K562 (cell line): ENCODE data around the gene CBLC. TPM values are rescaled to one million over a fixed set of nuclear protein-coding genes. Genes with fewer than 3 reads are reported as not detected.

ENCODE experiments used
- ATAC-seq: fragments of 200-7000 bp; cut with Tn5 transposase; 3 replicates; pipeline ENCODE4 v1.9.1; 2020; ENCODE audit warnings: moderate library complexity
- BruUV-seq: library from RNA; stranded (reverse); fragments of 400-500 nt; replicated peaks from 2 replicates; lab custom pipeline; 2021; lab: Mats Ljungman, UMichigan
- CTCF ChIA-PET: fragments of 300-600 bp; formaldehyde crosslinking; extraction: SDS; loops from one replicate; lab custom pipeline; 2021; ENCODE audit warnings: low intra/inter-chr PET ratio; lab: Yijun Ruan, JAX
- POLR2A ChIA-PET: fragments of 300-600, 350-650 bp; sonication (Branson Sonifier 250); formaldehyde crosslinking; extraction: SDS; loops from one replicate; lab custom pipeline; 2021; ENCODE audit warnings: antibody characterized with exemption, inconsistent platforms; lab: Yijun Ruan, JAX
- DNase-seq, 4 experiments: peaks; one replicate each; pipeline versions ENCODE4 v3.0.0 to v3.0.0-alpha.2; 2011 to 2018; ENCODE audit warnings: low spot score in 3 of 4, mixed read lengths in 3 of 4; ENCODE audit errors: extremely low read depth in 1 of 4
- FAIRE-seq: peaks from 2 replicates; lab custom pipeline; 2011; peaks lifted over from hg19 to GRCh38; lab: Jason Lieb, UNC
- H2AFZ ChIP-seq: 2 replicates; pipeline ENCODE4 v1.6.0; 2011; ENCODE audit warnings: low read depth, low read length, control low read depth, inconsistent platforms
- H3K27ac ChIP-seq: fragments of 200-600 bp; 3 replicates; pipeline ENCODE4 v1.8.0; 2011; ENCODE audit warnings: low read depth, mild to moderate bottlenecking, control low read depth, inconsistent platforms, low read length, moderate library complexity, mixed read lengths; ENCODE audit errors: extremely low read depth
- H3K27me3 ChIP-seq, 2 experiments: fragments of 300-600 bp in 1 of 2; 2 replicates in 1 of 2; 3 replicates in 1 of 2; pipeline versions ENCODE4 v1.6.0 to v1.8.0; 2011; ENCODE audit warnings: inconsistent platforms in 2 of 2, low read length in 2 of 2, mild to moderate bottlenecking in 1 of 2, mixed read lengths in 1 of 2, moderate library complexity in 1 of 2; ENCODE audit not compliant: control insufficient read depth in 2 of 2, insufficient read depth in 2 of 2
- H3K36me3 ChIP-seq: fragments of 300-600 bp; 3 replicates; pipeline ENCODE4 v1.8.0; 2011; ENCODE audit warnings: mild to moderate bottlenecking, low read length, inconsistent platforms; ENCODE audit not compliant: control insufficient read depth, insufficient read depth
- H3K4me1 ChIP-seq, 2 experiments: fragments of 200-600 bp in 1 of 2; replicated peaks in 1 of 2; 2 replicates in 1 of 2; 3 replicates in 1 of 2; pipeline versions ENCODE4 v1.5.1 to v1.8.0; 2011; ENCODE audit warnings: inconsistent platforms in 2 of 2, low read length in 2 of 2, mild to moderate bottlenecking in 1 of 2, mixed read lengths in 1 of 2, moderate library complexity in 1 of 2; ENCODE audit not compliant: control insufficient read depth in 2 of 2, insufficient read depth in 2 of 2
- H3K4me2 ChIP-seq: 2 replicates; pipeline ENCODE4 v1.6.1; 2011; ENCODE audit warnings: low read length, control low read depth, inconsistent platforms, mixed read lengths; ENCODE audit not compliant: insufficient read depth
- H3K4me3 ChIP-seq: fragments of 200-600 bp; sonication (generic), shearing (Covaris generic); 2 replicates; pipeline ENCODE4 v1.5.1; 2016; ENCODE audit warnings: control low read depth, inconsistent platforms
- H3K79me2 ChIP-seq: fragments of 200-600 bp; 3 replicates; pipeline ENCODE4 v1.8.0; 2011; ENCODE audit warnings: low read length, inconsistent platforms; ENCODE audit not compliant: control insufficient read depth, insufficient read depth
- H3K9ac ChIP-seq, 2 experiments: 2 replicates each; pipeline versions ENCODE4 v1.6.0 to v1.6.1; 2011; ENCODE audit warnings: low read depth in 2 of 2, low read length in 2 of 2, control low read depth in 1 of 2, inconsistent platforms in 1 of 2, mild to moderate bottlenecking in 1 of 2, mixed read lengths in 1 of 2; ENCODE audit not compliant: insufficient read depth in 1 of 2
- H3K9me1 ChIP-seq: one replicate; pipeline ENCODE4 v1.6.0; 2011; ENCODE audit warnings: inconsistent platforms, mild to moderate bottlenecking, low read length, moderate library complexity; ENCODE audit not compliant: control insufficient read depth, insufficient read depth
- H3K9me3 ChIP-seq: replicated peaks from 2 replicates; pipeline ENCODE4 v1.5.1; 2011; ENCODE audit warnings: low read depth, low read length, inconsistent platforms; ENCODE audit not compliant: control insufficient read depth, insufficient read depth
- H4K20me1 ChIP-seq: replicated peaks from 2 replicates; pipeline ENCODE4 v1.6.1; 2011; ENCODE audit warnings: low read length, inconsistent platforms, mixed read lengths; ENCODE audit not compliant: control insufficient read depth, insufficient read depth
- ILF3 ChIP-seq: fragments of 450-650 bp; IDR thresholded peaks from 2 replicates; pipeline ENCODE4 v1.6.1; 2018; ENCODE audit warnings: antibody characterized with exemption, mild to moderate bottlenecking, moderate library complexity, borderline replicate concordance
- KAT2B ChIP-seq: IDR thresholded peaks from one replicate; pipeline ENCODE4 v1.6.1; 2012; ENCODE audit warnings: low read depth, mild to moderate bottlenecking, control low read depth, inconsistent platforms, low read length, moderate library complexity
- LARP7 ChIP-seq: fragments of 450-650 bp; IDR thresholded peaks from 2 replicates; pipeline ENCODE4 v1.6.1; 2016
- NCOA6 ChIP-seq: fragments of 450-650 bp; IDR thresholded peaks from 2 replicates; pipeline ENCODE4 v1.6.1; 2017; ENCODE audit warnings: mild to moderate bottlenecking
- SNIP1 ChIP-seq: fragments of 450-650 bp; IDR thresholded peaks from 2 replicates; pipeline ENCODE4 v1.7.1; 2017; ENCODE audit warnings: low read depth, mild to moderate bottlenecking
- ZNF133 ChIP-seq: fragments of 250-450 bp; sonication (Bioruptor Pico); IDR thresholded peaks from 2 replicates; pipeline ENCODE4 v1.4.0; 2020; ENCODE audit warnings: mild to moderate bottlenecking
- WGBS: fragments of 100-300 bp; shearing (Covaris generic); methylation state at CpG from one replicate; pipeline ENCODE4 v1.1.6; 2016; ENCODE audit warnings: low coverage, mixed read lengths; ENCODE audit not compliant: insufficient coverage; ENCODE audit errors: missing lambda C conversion rate; 5-methylcytosine and 5-hydroxymethylcytosine counted together
- in situ Hi-C: fragments of 300-500 bp; cut with MboI; formaldehyde crosslinking; loops from 4 replicates; pipeline ENCODE4 v1.15.0; 2018; ENCODE audit warnings: inconsistent platforms, mixed read lengths
- intact Hi-C: fragments of 100-400 bp; cut with micrococcal nuclease; formaldehyde crosslinking; loops from 2 replicates; pipeline ENCODE4 v1.14.2; 2022
- polyA plus RNA-seq, 8 experiments: library from polyadenylated mRNA; depleted of rRNA in 4 of 8; stranded (reverse) in 5 of 8; unstranded in 3 of 8; fragments of >200 nt; fragmentation: Nextera tagmentation in 2 of 8; fragmentation: Illumina TruSeq in 1 of 8; extraction: Ambion mirVana in 2 of 8; extraction: Trizol in 1 of 8; gene quantifications; 2 replicates each; pipeline versions ENCODE4 v1.2.1 to v1.2.3, GENCODE V29; 2011 to 2014; ENCODE audit warnings: inconsistent platforms in 1 of 8, missing spikeins in 1 of 8
- total RNA-seq, 7 experiments: library from RNA; depleted of rRNA in 6 of 7; stranded (reverse); fragments of >200 nt in 6 of 7; fragmentation: Illumina TruSeq in 2 of 7; extraction: Trizol in 2 of 7; gene quantifications; 2 replicates each; pipeline versions ENCODE4 v1.2.1 to v1.2.3, GENCODE V29; 2011 to 2021; ENCODE audit warnings: low replicate concordance in 1 of 7
- TF ChIP-seq, protein P1 (sequence below), 2 experiments: fragments of 450-650 bp in 1 of 2; IDR thresholded peaks; 2 replicates each; pipeline ENCODE4 v1.6.1; 2011 to 2017; ENCODE audit warnings: low read depth in 2 of 2, antibody characterized with exemption in 1 of 2, borderline replicate concordance in 1 of 2, low read length in 1 of 2, mild to moderate bottlenecking in 1 of 2, mixed read lengths in 1 of 2; ENCODE audit not compliant: control insufficient read depth in 1 of 2
- TF ChIP-seq, protein P2 (sequence below): sonication (generic); formaldehyde crosslinking; IDR thresholded peaks from 2 replicates; pipeline ENCODE4 v1.8.0; 2022; ENCODE audit warnings: mild to moderate bottlenecking, missing genetic modification reagents
- TF ChIP-seq, protein P3 (sequence below): fragments of 250-450 bp; sonication (Bioruptor Pico); IDR thresholded peaks from 2 replicates; pipeline ENCODE4 v1.4.0; 2020; ENCODE audit warnings: mild to moderate bottlenecking, moderate library complexity, borderline replicate concordance
- TF ChIP-seq, protein P4 (sequence below): sonication (generic); formaldehyde crosslinking; IDR thresholded peaks from 2 replicates; pipeline ENCODE4 v1.8.1; 2023; ENCODE audit warnings: mild to moderate bottlenecking, missing genetic modification reagents

Gene CBLC
- total and polyA plus RNA-seq, 9 of the 15 experiments (the other 6 are each of a cell fraction or from before 2014, with no cell fraction given) = 0.09 TPM; not detected in 8

DNA sequence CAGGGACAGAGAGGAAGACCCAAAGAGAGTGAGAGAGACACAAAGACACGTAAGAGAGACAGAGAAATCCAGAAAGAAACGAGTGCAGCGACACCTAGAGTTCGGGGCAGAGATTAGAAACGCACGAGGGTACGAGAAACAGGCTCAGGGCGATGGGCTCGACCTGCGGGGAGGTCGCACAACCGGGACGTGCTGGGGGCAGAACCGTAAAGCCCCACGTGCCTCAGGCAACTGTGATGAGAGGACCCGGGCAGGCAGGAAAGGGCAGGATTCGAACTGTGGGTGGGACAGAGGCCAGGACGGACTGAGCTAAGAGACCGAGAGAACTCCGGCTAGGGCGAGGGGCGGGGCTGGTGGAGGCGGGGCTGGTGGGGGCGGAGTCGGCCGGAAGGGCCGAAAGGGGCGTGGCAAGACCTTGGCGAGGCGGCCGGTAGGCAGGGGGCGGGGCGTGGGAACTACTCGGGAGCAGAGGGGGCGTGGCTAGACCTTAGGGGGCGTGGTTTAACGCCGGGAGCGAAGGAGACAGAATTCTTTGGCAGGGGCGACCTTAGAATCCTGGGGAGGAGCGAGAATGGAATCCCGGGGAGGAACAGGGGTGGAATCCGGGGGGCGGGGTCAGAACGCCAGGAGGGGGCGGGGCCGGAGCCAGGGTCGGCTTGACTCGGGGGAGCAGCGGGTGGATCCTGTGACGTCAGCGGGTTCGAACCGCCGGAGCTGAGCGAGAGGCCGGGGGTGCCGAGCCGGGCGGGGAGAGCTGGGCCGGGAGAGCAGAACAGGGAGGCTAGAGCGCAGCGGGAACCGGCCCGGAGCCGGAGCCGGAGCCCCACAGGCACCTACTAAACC is 68.1 kb downstream of the CBLC start, which contains the start of gene NECTIN2:
Gene NECTIN2, plus strand, starts transcription at position 686 of the 843 bp plus-strand sequence. CDS start 229 bp downstream, outside the sequence.
- Histone ChIP-seq H4K20me1 (peaks cover 19% of the 10 kb centered on the region), H3K36me3 (no peaks in the 10 kb centered on the region), H3K27me3 (no peaks in the 10 kb centered on the region), H3K4me2 (peak within 1 kb of the TSS; percentile 93), H3K4me3 (peak within 1 kb of the TSS; percentile 92), H3K9me1 (peaks cover 9% of the 10 kb centered on the region), H3K9me3 (no peaks in the 10 kb centered on the region), H3K79me2 (peaks cover 47% of the 10 kb centered on the region), H3K9ac (peak within 1 kb of the TSS; percentile 93 to 97), H3K27ac (peak within 1 kb of the TSS; percentile 97), H2AFZ (peak within 1 kb of the TSS; percentile 98), H3K4me1 (peaks cover 38 to 64% of the 10 kb centered on the region in 2 experiments)
- DNase-seq (peak; percentile 97 to 98 (median 98)), FAIRE-seq (peak; percentile 90), ATAC-seq (peak; percentile 61)
- CTCF ChIA-PET = interaction anchor here (0.7 to 2.8 kb wide), 12 partner anchors 38 to 334 kb away, joined by 3 to 26 read pairs (median 6); no protein-coding TSS in a partner anchor
- POLR2A ChIA-PET = interaction anchor here (0.5 to 1.6 kb wide), 6 partner anchors 45 to 141 kb away, joined by 3 to 4 read pairs (median 3); partner anchors contain the start of gene TOMM40
- intact Hi-C loops (loop anchor here (1.0 to 5.0 kb wide), 3 partner anchors 45 to 274 kb away; partner anchors contain the start of gene TOMM40), in situ Hi-C loops (no loop called here)
- no TSS peak for BruUV-seq
- 0% methylated on average over 33 of the region's 67 CpGs for WGBS
- TF ChIP-seq, protein P1, sequence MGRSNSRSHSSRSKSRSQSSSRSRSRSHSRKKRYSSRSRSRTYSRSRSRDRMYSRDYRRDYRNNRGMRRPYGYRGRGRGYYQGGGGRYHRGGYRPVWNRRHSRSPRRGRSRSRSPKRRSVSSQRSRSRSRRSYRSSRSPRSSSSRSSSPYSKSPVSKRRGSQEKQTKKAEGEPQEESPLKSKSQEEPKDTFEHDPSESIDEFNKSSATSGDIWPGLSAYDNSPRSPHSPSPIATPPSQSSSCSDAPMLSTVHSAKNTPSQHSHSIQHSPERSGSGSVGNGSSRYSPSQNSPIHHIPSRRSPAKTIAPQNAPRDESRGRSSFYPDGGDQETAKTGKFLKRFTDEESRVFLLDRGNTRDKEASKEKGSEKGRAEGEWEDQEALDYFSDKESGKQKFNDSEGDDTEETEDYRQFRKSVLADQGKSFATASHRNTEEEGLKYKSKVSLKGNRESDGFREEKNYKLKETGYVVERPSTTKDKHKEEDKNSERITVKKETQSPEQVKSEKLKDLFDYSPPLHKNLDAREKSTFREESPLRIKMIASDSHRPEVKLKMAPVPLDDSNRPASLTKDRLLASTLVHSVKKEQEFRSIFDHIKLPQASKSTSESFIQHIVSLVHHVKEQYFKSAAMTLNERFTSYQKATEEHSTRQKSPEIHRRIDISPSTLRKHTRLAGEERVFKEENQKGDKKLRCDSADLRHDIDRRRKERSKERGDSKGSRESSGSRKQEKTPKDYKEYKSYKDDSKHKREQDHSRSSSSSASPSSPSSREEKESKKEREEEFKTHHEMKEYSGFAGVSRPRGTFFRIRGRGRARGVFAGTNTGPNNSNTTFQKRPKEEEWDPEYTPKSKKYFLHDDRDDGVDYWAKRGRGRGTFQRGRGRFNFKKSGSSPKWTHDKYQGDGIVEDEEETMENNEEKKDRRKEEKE (IDR thresholded peaks at IDR 0.05; ENCODE audit: borderline replicate concordance in 1 of 2, control insufficient read depth in 1 of 2, low read depth in 2 of 2, low read length in 1 of 2) = no peak
- TF ChIP-seq KAT2B = no peak
- TF ChIP-seq, protein P2, sequence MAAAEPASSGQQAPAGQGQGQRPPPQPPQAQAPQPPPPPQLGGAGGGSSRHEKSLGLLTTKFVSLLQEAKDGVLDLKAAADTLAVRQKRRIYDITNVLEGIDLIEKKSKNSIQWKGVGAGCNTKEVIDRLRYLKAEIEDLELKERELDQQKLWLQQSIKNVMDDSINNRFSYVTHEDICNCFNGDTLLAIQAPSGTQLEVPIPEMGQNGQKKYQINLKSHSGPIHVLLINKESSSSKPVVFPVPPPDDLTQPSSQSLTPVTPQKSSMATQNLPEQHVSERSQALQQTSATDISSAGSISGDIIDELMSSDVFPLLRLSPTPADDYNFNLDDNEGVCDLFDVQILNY = no peak
- TF ChIP-seq NCOA6 = no peak
- no peak; the same call in 1 of the 2 replicates for TF ChIP-seq LARP7
- TF ChIP-seq ILF3 = no peak
- TF ChIP-seq, protein P3, sequence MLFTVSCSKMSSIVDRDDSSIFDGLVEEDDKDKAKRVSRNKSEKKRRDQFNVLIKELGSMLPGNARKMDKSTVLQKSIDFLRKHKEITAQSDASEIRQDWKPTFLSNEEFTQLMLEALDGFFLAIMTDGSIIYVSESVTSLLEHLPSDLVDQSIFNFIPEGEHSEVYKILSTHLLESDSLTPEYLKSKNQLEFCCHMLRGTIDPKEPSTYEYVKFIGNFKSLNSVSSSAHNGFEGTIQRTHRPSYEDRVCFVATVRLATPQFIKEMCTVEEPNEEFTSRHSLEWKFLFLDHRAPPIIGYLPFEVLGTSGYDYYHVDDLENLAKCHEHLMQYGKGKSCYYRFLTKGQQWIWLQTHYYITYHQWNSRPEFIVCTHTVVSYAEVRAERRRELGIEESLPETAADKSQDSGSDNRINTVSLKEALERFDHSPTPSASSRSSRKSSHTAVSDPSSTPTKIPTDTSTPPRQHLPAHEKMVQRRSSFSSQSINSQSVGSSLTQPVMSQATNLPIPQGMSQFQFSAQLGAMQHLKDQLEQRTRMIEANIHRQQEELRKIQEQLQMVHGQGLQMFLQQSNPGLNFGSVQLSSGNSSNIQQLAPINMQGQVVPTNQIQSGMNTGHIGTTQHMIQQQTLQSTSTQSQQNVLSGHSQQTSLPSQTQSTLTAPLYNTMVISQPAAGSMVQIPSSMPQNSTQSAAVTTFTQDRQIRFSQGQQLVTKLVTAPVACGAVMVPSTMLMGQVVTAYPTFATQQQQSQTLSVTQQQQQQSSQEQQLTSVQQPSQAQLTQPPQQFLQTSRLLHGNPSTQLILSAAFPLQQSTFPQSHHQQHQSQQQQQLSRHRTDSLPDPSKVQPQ (CRISPR knock-in tag) = no peak
- TF ChIP-seq SNIP1 = no peak
- TF ChIP-seq ZNF133 (CRISPR knock-in tag) = peak; percentile 87; the same call in 1 of the 2 replicates
- TF ChIP-seq, protein P4, sequence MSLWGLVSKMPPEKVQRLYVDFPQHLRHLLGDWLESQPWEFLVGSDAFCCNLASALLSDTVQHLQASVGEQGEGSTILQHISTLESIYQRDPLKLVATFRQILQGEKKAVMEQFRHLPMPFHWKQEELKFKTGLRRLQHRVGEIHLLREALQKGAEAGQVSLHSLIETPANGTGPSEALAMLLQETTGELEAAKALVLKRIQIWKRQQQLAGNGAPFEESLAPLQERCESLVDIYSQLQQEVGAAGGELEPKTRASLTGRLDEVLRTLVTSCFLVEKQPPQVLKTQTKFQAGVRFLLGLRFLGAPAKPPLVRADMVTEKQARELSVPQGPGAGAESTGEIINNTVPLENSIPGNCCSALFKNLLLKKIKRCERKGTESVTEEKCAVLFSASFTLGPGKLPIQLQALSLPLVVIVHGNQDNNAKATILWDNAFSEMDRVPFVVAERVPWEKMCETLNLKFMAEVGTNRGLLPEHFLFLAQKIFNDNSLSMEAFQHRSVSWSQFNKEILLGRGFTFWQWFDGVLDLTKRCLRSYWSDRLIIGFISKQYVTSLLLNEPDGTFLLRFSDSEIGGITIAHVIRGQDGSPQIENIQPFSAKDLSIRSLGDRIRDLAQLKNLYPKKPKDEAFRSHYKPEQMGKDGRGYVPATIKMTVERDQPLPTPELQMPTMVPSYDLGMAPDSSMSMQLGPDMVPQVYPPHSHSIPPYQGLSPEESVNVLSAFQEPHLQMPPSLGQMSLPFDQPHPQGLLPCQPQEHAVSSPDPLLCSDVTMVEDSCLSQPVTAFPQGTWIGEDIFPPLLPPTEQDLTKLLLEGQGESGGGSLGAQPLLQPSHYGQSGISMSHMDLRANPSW = no peak
